Mammary epithelial cell (primary cell): ENCODE results near the gene GLO1.

Experiments
- EZH2 ChIP-seq: IDR thresholded peaks from 2 replicates; pipeline ENCODE4 v1.6.1; 2012; ENCODE audit warnings: low read length, inconsistent platforms, borderline replicate concordance
- TF ChIP-seq, protein P1 (sequence below), 2 donors: IDR thresholded peaks in 1 of 2; conservative IDR thresholded peaks in 1 of 2; 2 replicates each; pipeline ENCODE4 v1.5.1; 2011 to 2012; ENCODE audit warnings: inconsistent platforms in 2 of 2, low read length in 2 of 2, mild to moderate bottlenecking in 2 of 2, control low read depth in 1 of 2, low read depth in 1 of 2; ENCODE audit not compliant: insufficient read depth in 1 of 2; ENCODE audit errors: extremely low read depth in 1 of 2

DNA sequence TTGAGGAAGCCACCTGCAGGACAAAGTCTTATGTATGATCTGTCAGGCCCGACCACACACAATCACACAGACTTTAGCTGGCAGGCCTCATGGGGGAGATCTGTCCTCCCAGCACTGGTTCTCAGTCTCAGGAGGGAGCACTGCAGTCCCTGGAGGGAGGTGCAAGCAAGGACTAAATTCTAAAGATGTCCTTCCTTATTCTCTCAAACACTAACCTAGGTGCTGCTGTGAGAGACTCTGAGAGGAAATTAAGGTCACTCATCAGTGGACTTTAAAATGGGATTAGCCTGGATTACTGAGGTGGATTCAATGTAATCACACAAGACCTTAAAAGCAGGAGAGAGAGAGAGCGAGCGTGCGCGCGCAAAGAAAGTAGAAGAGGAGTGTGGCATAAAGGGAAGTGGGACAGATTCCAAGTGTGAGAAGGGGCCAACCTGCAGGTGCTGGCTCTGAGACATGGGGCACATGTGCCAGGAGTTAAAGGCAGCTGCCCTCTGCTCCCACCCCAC lies 14.3 kb downstream of the GLO1 start:
- TF ChIP-seq, protein P1, sequence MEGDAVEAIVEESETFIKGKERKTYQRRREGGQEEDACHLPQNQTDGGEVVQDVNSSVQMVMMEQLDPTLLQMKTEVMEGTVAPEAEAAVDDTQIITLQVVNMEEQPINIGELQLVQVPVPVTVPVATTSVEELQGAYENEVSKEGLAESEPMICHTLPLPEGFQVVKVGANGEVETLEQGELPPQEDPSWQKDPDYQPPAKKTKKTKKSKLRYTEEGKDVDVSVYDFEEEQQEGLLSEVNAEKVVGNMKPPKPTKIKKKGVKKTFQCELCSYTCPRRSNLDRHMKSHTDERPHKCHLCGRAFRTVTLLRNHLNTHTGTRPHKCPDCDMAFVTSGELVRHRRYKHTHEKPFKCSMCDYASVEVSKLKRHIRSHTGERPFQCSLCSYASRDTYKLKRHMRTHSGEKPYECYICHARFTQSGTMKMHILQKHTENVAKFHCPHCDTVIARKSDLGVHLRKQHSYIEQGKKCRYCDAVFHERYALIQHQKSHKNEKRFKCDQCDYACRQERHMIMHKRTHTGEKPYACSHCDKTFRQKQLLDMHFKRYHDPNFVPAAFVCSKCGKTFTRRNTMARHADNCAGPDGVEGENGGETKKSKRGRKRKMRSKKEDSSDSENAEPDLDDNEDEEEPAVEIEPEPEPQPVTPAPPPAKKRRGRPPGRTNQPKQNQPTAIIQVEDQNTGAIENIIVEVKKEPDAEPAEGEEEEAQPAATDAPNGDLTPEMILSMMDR (conservative IDR thresholded peaks at IDR 0.05 in 1 of 2, IDR thresholded peaks at IDR 0.05 in 1 of 2; ENCODE audit: extremely low read depth in 1 of 2, insufficient read depth in 1 of 2, low read depth in 1 of 2, low read length in 2 of 2) = no peak
- no peak for TF ChIP-seq EZH2
